ENCODE data around the gene ADCY10. TPM values are rescaled to one million over a fixed set of nuclear protein-coding genes. Genes with fewer than 3 reads are reported as not detected.
A peak's percentile ranks its signal among the peaks of the same experiment; 100 is the strongest.

ADCY10 gene
- total and polyA plus RNA-seq, 9 of the 15 experiments (the other 6 are each of a cell fraction or from before 2014, with no cell fraction given) = 0.08 to 0.86 (median 0.22) TPM

DNA sequence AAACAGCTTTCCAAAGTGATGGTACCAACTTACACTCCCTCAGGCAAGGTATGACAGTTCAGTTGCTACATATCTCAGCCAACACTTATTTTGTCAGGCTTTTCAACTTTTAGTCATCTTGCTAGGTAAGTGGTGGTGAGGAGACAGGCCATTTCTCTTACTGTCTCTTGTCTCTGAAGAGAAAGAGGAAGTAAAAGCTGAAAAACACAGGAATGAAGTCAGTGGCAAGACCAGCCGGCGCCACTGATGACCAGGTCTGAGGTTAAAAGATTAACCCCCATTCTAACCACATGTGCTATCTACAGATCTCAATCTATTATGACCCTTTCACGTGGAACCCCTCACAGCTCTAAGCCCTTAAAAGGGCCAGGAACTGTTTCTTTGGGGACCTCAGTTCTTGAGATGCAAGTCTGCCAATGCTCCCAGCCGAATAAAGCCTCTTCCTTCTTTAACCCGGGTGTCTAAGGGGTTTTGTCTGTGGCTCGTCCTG lies 4.2 kb downstream of the ADCY10 start (continued):
- no peak for TF ChIP-seq ZNF407 (IDR thresholded peaks at IDR 0.05; ENCODE audit: low read depth)
- TF ChIP-seq CBX1 (IDR thresholded peaks at IDR 0.05; ENCODE audit: low read depth) = peak; percentile 94
- no peak for TF ChIP-seq POLR2AphosphoS2 (IDR thresholded peaks at IDR 0.05; ENCODE audit: low read length)
- peak; percentile 97 for TF ChIP-seq CBX5 (IDR thresholded peaks at IDR 0.05; ENCODE audit: borderline replicate concordance, low read depth)
- TF ChIP-seq SMARCE1 (IDR thresholded peaks at IDR 0.05) = peak; percentile 63; the same call in 1 of the 2 replicates
- peak; percentile 39; the same call in 1 of the 2 replicates for TF ChIP-seq ARID1B (IDR thresholded peaks at IDR 0.05)
- no peak for TF ChIP-seq PATZ1 (CRISPR knock-in tag; IDR thresholded peaks at IDR 0.05; ENCODE audit: borderline replicate concordance)
- TF ChIP-seq HIVEP1 (CRISPR knock-in tag; IDR thresholded peaks at IDR 0.05) = 0 out of 2 replicates have a peak, but pooled peaks have one; percentile 43
- TF ChIP-seq SMAD4 (CRISPR knock-in tag; conservative IDR thresholded peaks at IDR 0.05) = peak; percentile 82
- TF ChIP-seq ZNF445 (CRISPR knock-in tag; IDR thresholded peaks at IDR 0.05; ENCODE audit: low read depth) = 0 out of 2 replicates have a peak, but pooled peaks have one; percentile 63
- TF ChIP-seq BHLHE40 (IDR thresholded peaks at IDR 0.05; ENCODE audit: low read length) = 0 out of 2 replicates have a peak, but pooled peaks have one; percentile 16
- no peak for TF ChIP-seq ELF4 (CRISPR knock-in tag; IDR thresholded peaks at IDR 0.05)
- peak; percentile 62; the same call in 1 of the 2 replicates for TF ChIP-seq ESRRA (IDR thresholded peaks at IDR 0.05; ENCODE audit: borderline replicate concordance, low read depth)
- TF ChIP-seq LCOR (CRISPR knock-in tag; IDR thresholded peaks at IDR 0.05) = peak; percentile 60; the same call in 1 of the 2 replicates
- peak; percentile 97 for TF ChIP-seq TRIM28 (IDR thresholded peaks at IDR 0.05)
- TF ChIP-seq CBX3 (IDR thresholded peaks at IDR 0.05; ENCODE audit: borderline replicate concordance in 1 of 2, low read length in 2 of 2) = peak in 1 of 2 experiments; percentile 98; a peak in 2 of 3 replicates
- 0 out of 2 replicates have a peak, but pooled peaks have one; percentile 52 for TF ChIP-seq XRCC3 (IDR thresholded peaks at IDR 0.05)
- TF ChIP-seq MNT (conservative IDR thresholded peaks at IDR 0.05) = no peak
